ENCODE results near the gene POC1A.

DNA sequence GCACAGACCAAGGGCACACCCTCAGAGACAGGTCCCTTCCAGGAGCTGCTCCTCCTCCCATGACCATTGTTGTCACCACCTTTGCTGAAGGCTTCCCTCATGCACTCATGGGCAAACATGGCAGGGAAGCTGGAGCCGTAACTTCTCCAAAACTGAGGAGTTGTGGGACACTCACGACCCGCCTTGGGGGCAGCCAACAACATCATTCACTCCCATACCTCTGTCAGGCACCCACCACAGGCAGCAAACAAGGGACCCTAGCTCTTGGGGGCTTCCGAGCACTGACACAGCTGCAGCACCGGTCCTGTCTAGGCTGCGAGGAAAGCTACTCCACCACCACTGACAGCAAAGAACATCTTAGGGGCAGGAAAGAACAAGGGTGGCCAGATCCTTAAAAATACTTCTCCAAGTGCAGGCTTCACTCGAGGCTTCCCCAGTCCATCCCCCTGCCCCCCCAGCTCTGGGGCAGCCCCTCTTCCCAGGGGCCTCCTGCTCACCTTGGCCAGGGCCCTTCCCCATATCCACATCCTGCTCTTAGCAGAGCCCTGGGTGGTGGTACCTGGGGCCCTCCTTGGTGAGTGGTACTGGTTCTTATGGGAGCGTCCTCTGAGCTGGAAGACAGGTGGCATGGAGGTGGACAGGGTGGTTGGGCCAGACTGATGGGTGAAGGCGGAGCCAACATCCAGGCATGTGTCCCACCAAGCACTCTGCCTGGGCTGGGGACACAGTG lies 69.8 kb downstream of the POC1A start:
- TF ChIP-seq, protein P1, sequence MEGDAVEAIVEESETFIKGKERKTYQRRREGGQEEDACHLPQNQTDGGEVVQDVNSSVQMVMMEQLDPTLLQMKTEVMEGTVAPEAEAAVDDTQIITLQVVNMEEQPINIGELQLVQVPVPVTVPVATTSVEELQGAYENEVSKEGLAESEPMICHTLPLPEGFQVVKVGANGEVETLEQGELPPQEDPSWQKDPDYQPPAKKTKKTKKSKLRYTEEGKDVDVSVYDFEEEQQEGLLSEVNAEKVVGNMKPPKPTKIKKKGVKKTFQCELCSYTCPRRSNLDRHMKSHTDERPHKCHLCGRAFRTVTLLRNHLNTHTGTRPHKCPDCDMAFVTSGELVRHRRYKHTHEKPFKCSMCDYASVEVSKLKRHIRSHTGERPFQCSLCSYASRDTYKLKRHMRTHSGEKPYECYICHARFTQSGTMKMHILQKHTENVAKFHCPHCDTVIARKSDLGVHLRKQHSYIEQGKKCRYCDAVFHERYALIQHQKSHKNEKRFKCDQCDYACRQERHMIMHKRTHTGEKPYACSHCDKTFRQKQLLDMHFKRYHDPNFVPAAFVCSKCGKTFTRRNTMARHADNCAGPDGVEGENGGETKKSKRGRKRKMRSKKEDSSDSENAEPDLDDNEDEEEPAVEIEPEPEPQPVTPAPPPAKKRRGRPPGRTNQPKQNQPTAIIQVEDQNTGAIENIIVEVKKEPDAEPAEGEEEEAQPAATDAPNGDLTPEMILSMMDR (IDR thresholded peaks at IDR 0.05; ENCODE audit: low read depth, low read length): no peak
- no peak for TF ChIP-seq EZH2phosphoT487 (IDR thresholded peaks at IDR 0.05; ENCODE audit: low read depth)
